GM12878 (cell line): ENCODE results near the gene SLC6A3. TPM values are rescaled to one million over a fixed set of nuclear protein-coding genes. Genes with fewer than 3 reads are reported as not detected.

ENCODE experiments used
- ATAC-seq: fragments of 200-7000 bp; cut with Tn5 transposase; 3 replicates; pipeline ENCODE4 v1.9.1; 2020; ENCODE audit warnings: mild to moderate bottlenecking, moderate library complexity
- BruUV-seq: library from RNA; stranded (reverse); fragments of 400-500 nt; replicated peaks from 2 replicates; lab custom pipeline; 2021; lab: Mats Ljungman, UMichigan
- CTCF ChIA-PET: fragments of 300-600 bp; sonication (Branson Sonifier 250); formaldehyde crosslinking; extraction: SDS; loops from one replicate; lab custom pipeline; 2021; ENCODE audit warnings: inconsistent platforms; lab: Yijun Ruan, JAX
- POLR2A ChIA-PET: fragments of 350-600 bp; formaldehyde crosslinking; extraction: SDS; loops from one replicate; lab custom pipeline; 2021; ENCODE audit warnings: inconsistent platforms; lab: Charles Lee
- RAD21 ChIA-PET: fragments of 300-600 bp; sonication (Branson Sonifier 250); formaldehyde crosslinking; loops from one replicate; lab custom pipeline; 2023; ENCODE audit warnings: antibody characterized with exemption; ENCODE audit not compliant: unreplicated experiment; lab: Charles Lee
- SMC1A ChIA-PET: fragments of 300-600 bp; sonication (Branson Sonifier 250); formaldehyde crosslinking; loops from one replicate; lab custom pipeline; 2023; ENCODE audit not compliant: unreplicated experiment, uncharacterized antibody; lab: Charles Lee
- DNase-seq: peaks from one replicate; pipeline ENCODE4 v3.0.0-alpha.2; 2011; ENCODE audit warnings: low read depth, low spot score
- FAIRE-seq: peaks from 3 replicates; lab custom pipeline; 2011; peaks lifted over from hg19 to GRCh38; lab: Jason Lieb, UNC
- H2AFZ ChIP-seq: 2 replicates; pipeline ENCODE4 v1.6.0; 2011; ENCODE audit warnings: low read depth, low read length, control low read depth; ENCODE audit not compliant: control insufficient read depth
- H3K27ac ChIP-seq: 2 replicates; pipeline ENCODE4 v1.5.1; 2011; ENCODE audit warnings: control low read depth; ENCODE audit not compliant: control insufficient read depth, insufficient read depth
- H3K27me3 ChIP-seq, 2 experiments: replicated peaks in 1 of 2; 2 replicates each; pipeline versions ENCODE4 v1.6.0 to v1.6.1; 2011; ENCODE audit warnings: low read length in 1 of 2; ENCODE audit not compliant: control insufficient read depth in 2 of 2, insufficient read depth in 2 of 2
- H3K36me3 ChIP-seq, 2 experiments: 2 replicates each; pipeline ENCODE4 v1.5.1; 2011; ENCODE audit warnings: low read length in 1 of 2; ENCODE audit not compliant: control insufficient read depth in 2 of 2, insufficient read depth in 2 of 2
- H3K4me1 ChIP-seq: 2 replicates; pipeline ENCODE4 v1.6.1; 2011; ENCODE audit warnings: mild to moderate bottlenecking, low read length, moderate library complexity, mixed read lengths; ENCODE audit not compliant: control insufficient read depth, insufficient read depth
- H3K4me2 ChIP-seq: 2 replicates; pipeline ENCODE4 v1.6.0; 2011; ENCODE audit warnings: control low read depth; ENCODE audit not compliant: control insufficient read depth, insufficient read depth
- H3K4me3 ChIP-seq: fragments of 200-600 bp; sonication (generic); 2 replicates; pipeline ENCODE4 v1.5.1; 2016
- H3K79me2 ChIP-seq: 2 replicates; pipeline ENCODE4 v1.6.0; 2011; ENCODE audit warnings: low read length; ENCODE audit not compliant: control insufficient read depth, insufficient read depth
- H3K9ac ChIP-seq: 2 replicates; pipeline ENCODE4 v1.8.0; 2011; ENCODE audit warnings: low read length, control low read depth, mixed read lengths; ENCODE audit not compliant: control insufficient read depth, insufficient read depth
- H3K9me3 ChIP-seq: replicated peaks from 3 replicates; pipeline ENCODE4 v1.5.1; 2011; ENCODE audit warnings: mild to moderate bottlenecking, low read length; ENCODE audit not compliant: control insufficient read depth, insufficient read depth
- H4K20me1 ChIP-seq: 2 replicates; pipeline ENCODE4 v1.6.0; 2011; ENCODE audit not compliant: control insufficient read depth, insufficient read depth
- NFXL1 ChIP-seq: fragments of 450-650 bp; IDR thresholded peaks from 2 replicates; pipeline ENCODE4 v1.6.1; 2017; ENCODE audit warnings: antibody characterized with exemption, mild to moderate bottlenecking, borderline replicate concordance
- NR2C2 ChIP-seq: IDR thresholded peaks from 2 replicates; pipeline ENCODE4 v1.6.1; 2011; ENCODE audit warnings: borderline replicate concordance, low read depth; ENCODE audit not compliant: control insufficient read depth, insufficient read length
- POLR2A ChIP-seq: IDR thresholded peaks from 2 replicates; pipeline ENCODE4 v1.6.1; 2011; ENCODE audit warnings: low read depth, mild to moderate bottlenecking, low read length
- POLR2AphosphoS5 ChIP-seq: IDR thresholded peaks from 2 replicates; pipeline ENCODE4 v1.6.1; 2011; ENCODE audit warnings: mild to moderate bottlenecking, low read length, inconsistent platforms
- WGBS: methylation state at CpG from one replicate; pipeline ENCODE4 v1.1.6; 2016; ENCODE audit warnings: low lambda C conversion rate; ENCODE audit not compliant: insufficient replicate concordance, insufficient coverage; ENCODE audit errors: missing lambda C conversion rate; 5-methylcytosine and 5-hydroxymethylcytosine counted together
- in situ Hi-C: fragments of 300-500 bp; cut with MboI; formaldehyde crosslinking; loops from 9 replicates; pipeline ENCODE4 v1.14.3; 2018; ENCODE audit warnings: mixed read lengths
- intact Hi-C: fragments of 100-400 bp; cut with micrococcal nuclease; formaldehyde crosslinking; loops from one replicate; pipeline ENCODE4 v1.14.2; 2022; ENCODE audit not compliant: unreplicated experiment
- polyA plus RNA-seq, 11 experiments: library from polyadenylated mRNA; depleted of rRNA in 4 of 11; unstranded in 6 of 11; stranded (reverse) in 5 of 11; fragments of >200 nt; fragmentation: Nextera tagmentation in 4 of 11; fragmentation: Illumina TruSeq in 1 of 11; extraction: Ambion mirVana in 4 of 11; extraction: Trizol in 1 of 11; gene quantifications; 1 replicate in 1 of 11; 2 replicates in 10 of 11; pipeline versions ENCODE4 v1.2.1 to v1.2.3, GENCODE V29; 2011 to 2016; ENCODE audit warnings: inconsistent platforms in 2 of 11, missing spikeins in 2 of 11, low read depth in 1 of 11
- total RNA-seq, 4 experiments: library from RNA; depleted of rRNA in 3 of 4; stranded (reverse); fragments of >200 nt in 3 of 4; fragmentation: Illumina TruSeq in 1 of 4; extraction: Trizol in 1 of 4; gene quantifications; 2 replicates each; pipeline versions ENCODE4 v1.2.1 to v1.2.3, GENCODE V29; 2013 to 2021
- TF ChIP-seq, protein P1 (sequence below): fragments of 450-650 bp; IDR thresholded peaks from 2 replicates; pipeline ENCODE4 v1.6.1; 2017; ENCODE audit warnings: low read depth, mild to moderate bottlenecking, moderate library complexity

SLC6A3 gene
- total and polyA plus RNA-seq, 10 of the 15 experiments (the other 5 are each of a cell fraction or from before 2014, with no cell fraction given), result 0.01 TPM; not detected in 9

DNA sequence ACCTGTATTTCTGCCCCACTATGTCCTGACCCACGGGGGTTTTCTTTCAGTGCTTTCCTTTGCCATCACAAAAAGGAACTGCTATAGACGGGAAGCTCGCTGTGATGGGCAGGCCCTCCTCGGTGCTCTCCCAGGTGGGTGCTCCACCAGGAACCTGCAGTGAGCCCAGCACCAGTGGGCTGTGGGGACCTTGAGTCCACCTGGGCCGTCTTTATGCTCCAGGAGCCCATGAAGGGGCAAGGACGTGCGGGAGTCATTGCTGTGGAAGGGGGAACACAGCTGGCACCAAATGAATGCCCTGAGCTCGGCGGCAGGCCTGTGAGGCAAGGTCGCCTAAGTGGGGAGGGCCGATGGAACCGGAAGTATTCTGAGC, 36.7 kb upstream of the SLC6A3 start:
- Histone ChIP-seq H3K27me3 (no peaks in the 10 kb centered on the region), H4K20me1 (no peaks in the 10 kb centered on the region), H3K4me3 (no peak overlapping the region), H3K9me3 (no peaks in the 10 kb centered on the region), H3K9ac (no peak overlapping the region), H3K36me3 (peaks cover 23 to 41% of the 10 kb centered on the region in 2 experiments), H2AFZ (no peak overlapping the region), H3K27ac (peak overlapping the region; percentile 44; the same call in 1 of the 2 replicates), H3K79me2 (peaks cover 31% of the 10 kb centered on the region), H3K4me2 (no peak overlapping the region), H3K4me1 (peaks cover 47% of the 10 kb centered on the region)
- CTCF ChIA-PET, result interaction anchor here (1.2 to 5.4 kb wide), 3 partner anchors 9 to 163 kb away, joined by 3 to 43 read pairs (median 7); no protein-coding TSS in a partner anchor
- intact Hi-C loops, result no loop called here
- no peak for DNase-seq
- RAD21 ChIA-PET, result interaction anchor here (3.0 to 3.5 kb wide), 2 partner anchors 11 to 22 kb away, joined by 14 to 18 read pairs; no protein-coding TSS in a partner anchor
- no TSS peak for BruUV-seq
- in situ Hi-C loops, result no loop called here
- FAIRE-seq, result no peak
- SMC1A ChIA-PET, result interaction anchor here (3.2 kb wide), 1 partner anchor 10 kb away, joined by 18 read pairs; no protein-coding TSS in a partner anchor
- ATAC-seq, result no peak
- TF ChIP-seq NFXL1 (no peak), NR2C2 (no peak), POLR2A (peak; percentile 39; the same call in 1 of the 2 replicates), POLR2AphosphoS5 (no peak)
- TF ChIP-seq, protein P1, sequence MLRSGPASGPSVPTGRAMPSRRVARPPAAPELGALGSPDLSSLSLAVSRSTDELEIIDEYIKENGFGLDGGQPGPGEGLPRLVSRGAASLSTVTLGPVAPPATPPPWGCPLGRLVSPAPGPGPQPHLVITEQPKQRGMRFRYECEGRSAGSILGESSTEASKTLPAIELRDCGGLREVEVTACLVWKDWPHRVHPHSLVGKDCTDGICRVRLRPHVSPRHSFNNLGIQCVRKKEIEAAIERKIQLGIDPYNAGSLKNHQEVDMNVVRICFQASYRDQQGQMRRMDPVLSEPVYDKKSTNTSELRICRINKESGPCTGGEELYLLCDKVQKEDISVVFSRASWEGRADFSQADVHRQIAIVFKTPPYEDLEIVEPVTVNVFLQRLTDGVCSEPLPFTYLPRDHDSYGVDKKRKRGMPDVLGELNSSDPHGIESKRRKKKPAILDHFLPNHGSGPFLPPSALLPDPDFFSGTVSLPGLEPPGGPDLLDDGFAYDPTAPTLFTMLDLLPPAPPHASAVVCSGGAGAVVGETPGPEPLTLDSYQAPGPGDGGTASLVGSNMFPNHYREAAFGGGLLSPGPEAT, result no peak
- POLR2A ChIA-PET, result interaction anchor here (1.0 to 10.2 kb wide), 3 partner anchors 10 to 41 kb away, joined by 3 to 108 read pairs (median 3); no protein-coding TSS in a partner anchor
- WGBS, result 6% methylated on average over 12 of the region's 12 CpGs
